SK-N-SH (cell line): ENCODE results near the gene ASTN2. TPM values are rescaled to one million over a fixed set of nuclear protein-coding genes. Genes with fewer than 3 reads are reported as not detected.

Experiments
- CTCF ChIA-PET: fragments of 300-600, 350-600 bp; formaldehyde crosslinking; extraction: SDS; loops from one replicate; lab custom pipeline; 2021; lab: Yijun Ruan, JAX
- POLR2A ChIA-PET: fragments of 350-600 bp; sonication (Branson Sonifier 250); formaldehyde crosslinking; extraction: SDS; loops from one replicate; lab custom pipeline; 2020; ENCODE audit warnings: antibody characterized with exemption, inconsistent platforms; lab: Yijun Ruan, JAX
- DNase-seq: peaks from one replicate; pipeline ENCODE4 v3.0.0; 2012
- H2AFZ ChIP-seq: fragments of 200-600 bp; sonication (generic); 2 replicates; pipeline ENCODE4 v1.8.1; 2016; ENCODE audit warnings: antibody characterized with exemption, mild to moderate bottlenecking, low read depth
- H3F3A ChIP-seq: fragments of 200-600 bp; sonication (generic); replicated peaks from 2 replicates; pipeline ENCODE3; 2016; ENCODE audit warnings: antibody characterized with exemption, mild to moderate bottlenecking; ENCODE audit not compliant: insufficient read depth
- H3K27ac ChIP-seq, 2 experiments: fragments of 200-500 bp in 1 of 2; fragments of 200-600 bp in 1 of 2; sonication (Bioruptor generic) in 1 of 2; sonication (generic), shearing (Covaris generic) in 1 of 2; 2 replicates each; pipeline versions ENCODE4 v1.5.1 to v1.6.1; 2014 to 2016; ENCODE audit warnings: low read depth in 2 of 2, inconsistent platforms in 1 of 2, low read length in 1 of 2, mild to moderate bottlenecking in 1 of 2, mixed read lengths in 1 of 2
- H3K27me3 ChIP-seq: fragments of 200-600 bp; sonication (generic), shearing (Covaris generic); 2 replicates; pipeline ENCODE4 v1.6.1; 2016; ENCODE audit warnings: mixed run types; ENCODE audit not compliant: insufficient read depth
- H3K36me3 ChIP-seq, 2 experiments: fragments of 200-500 bp in 1 of 2; fragments of 200-600 bp in 1 of 2; sonication (Bioruptor generic) in 1 of 2; sonication (generic) in 1 of 2; replicated peaks in 1 of 2; 2 replicates each; pipeline versions ENCODE3 to v1.5.1; 2014 to 2016; ENCODE audit warnings: low read length in 1 of 2, mild to moderate bottlenecking in 1 of 2; ENCODE audit not compliant: insufficient read depth in 2 of 2, control insufficient read depth in 1 of 2
- H3K4me1 ChIP-seq, 2 experiments: fragments of 200-500 bp in 1 of 2; fragments of 200-600 bp in 1 of 2; sonication (Bioruptor generic) in 1 of 2; sonication (generic), shearing (Covaris generic) in 1 of 2; 2 replicates each; pipeline versions ENCODE4 v1.5.1 to v1.6.1; 2014 to 2016; ENCODE audit warnings: low read depth in 1 of 2, low read length in 1 of 2, mixed run types in 1 of 2; ENCODE audit not compliant: insufficient read depth in 2 of 2, control insufficient read depth in 1 of 2
- H3K4me2 ChIP-seq: fragments of 200-600 bp; sonication (generic), shearing (Covaris generic); 2 replicates; pipeline ENCODE4 v1.6.1; 2017; ENCODE audit warnings: mixed run types
- H3K4me3 ChIP-seq, 2 experiments: fragments of 200-500 bp in 1 of 2; fragments of 200-600 bp in 1 of 2; sonication (Bioruptor generic) in 1 of 2; sonication (generic), shearing (Covaris generic) in 1 of 2; 2 replicates each; pipeline versions ENCODE4 v1.5.1 to v1.8.1; 2014 to 2016; ENCODE audit warnings: low read depth in 2 of 2, inconsistent platforms in 1 of 2, low read length in 1 of 2, mild to moderate bottlenecking in 1 of 2, mixed read lengths in 1 of 2, moderate library complexity in 1 of 2
- H3K79me2 ChIP-seq: fragments of 200-600 bp; sonication (generic); 2 replicates; pipeline ENCODE4 v1.8.1; 2017; ENCODE audit warnings: mild to moderate bottlenecking; ENCODE audit not compliant: insufficient read depth
- H3K9ac ChIP-seq: fragments of 200-600 bp; sonication (generic); 2 replicates; pipeline ENCODE4 v1.6.1; 2017; ENCODE audit warnings: mixed run types
- H3K9me2 ChIP-seq: fragments of 200-600 bp; sonication (generic); 2 replicates; pipeline ENCODE4 v1.6.1; 2017; ENCODE audit warnings: mixed run types
- H3K9me3 ChIP-seq: fragments of 200-600 bp; sonication (generic); 2 replicates; pipeline ENCODE4 v1.6.1; 2017; ENCODE audit warnings: mixed run types, mild to moderate bottlenecking, moderate library complexity
- H4K20me1 ChIP-seq: fragments of 200-600 bp; sonication (generic); 2 replicates; pipeline ENCODE4 v1.6.1; 2017; ENCODE audit warnings: mild to moderate bottlenecking, mixed run types; ENCODE audit not compliant: insufficient read depth
- CHD2 ChIP-seq: fragments of 150-350 bp; IDR thresholded peaks from 2 replicates; pipeline ENCODE4 v1.6.1; 2018; ENCODE audit warnings: low read length; ENCODE audit not compliant: partially characterized antibody
- ELF1 ChIP-seq: IDR thresholded peaks from 2 replicates; pipeline ENCODE4 v1.4.0; 2012
- FOSL2 ChIP-seq: IDR thresholded peaks from 2 replicates; pipeline ENCODE4 v1.4.0; 2012; ENCODE audit warnings: low read depth, mild to moderate bottlenecking, moderate library complexity, borderline replicate concordance
- GATA2 ChIP-seq: sonication (generic); formaldehyde crosslinking; IDR thresholded peaks from 2 replicates; pipeline ENCODE4 v1.5.0; 2020; ENCODE audit warnings: mild to moderate bottlenecking, missing genetic modification reagents
- IRF3 ChIP-seq: fragments of 150-350 bp; IDR thresholded peaks from 2 replicates; pipeline ENCODE4 v1.6.1; 2016; ENCODE audit warnings: mild to moderate bottlenecking, low read depth, low read length
- JUND ChIP-seq: IDR thresholded peaks from 2 replicates; pipeline ENCODE4 v1.4.0; 2012
- MAX ChIP-seq: IDR thresholded peaks from 2 replicates; pipeline ENCODE4 v1.4.0; 2012; ENCODE audit warnings: low read depth
- MEF2A ChIP-seq: IDR thresholded peaks from 2 replicates; pipeline ENCODE4 v1.4.0; 2012; ENCODE audit warnings: low read depth, borderline replicate concordance
- MXI1 ChIP-seq: IDR thresholded peaks from 2 replicates; pipeline ENCODE4 v1.6.1; 2012; ENCODE audit warnings: mild to moderate bottlenecking, low read depth, low read length, improper control_type of control experiment
- NFIC ChIP-seq: IDR thresholded peaks from 2 replicates; pipeline ENCODE4 v1.4.0; 2012; ENCODE audit warnings: borderline replicate concordance
- PBX3 ChIP-seq: IDR thresholded peaks from 2 replicates; pipeline ENCODE4; 2012
- POLR2AphosphoS5 ChIP-seq: IDR thresholded peaks from 2 replicates; pipeline ENCODE4 v1.6.1; 2012; ENCODE audit warnings: low read depth, low read length
- REST ChIP-seq: IDR thresholded peaks from 2 replicates; pipeline ENCODE4 v1.6.1; 2012; ENCODE audit warnings: mild to moderate bottlenecking, low read depth, low read length, moderate library complexity
- RXRA ChIP-seq: IDR thresholded peaks from 2 replicates; pipeline ENCODE4 v1.4.0; 2012; ENCODE audit warnings: low read depth, mild to moderate bottlenecking, borderline replicate concordance
- SIN3A ChIP-seq: IDR thresholded peaks from 2 replicates; pipeline ENCODE4 v1.6.1; 2012; ENCODE audit warnings: low read depth, mild to moderate bottlenecking, low read length, moderate library complexity, borderline replicate concordance
- TAF1 ChIP-seq: IDR thresholded peaks from 2 replicates; pipeline ENCODE4 v1.6.1; 2012; ENCODE audit warnings: low read depth, mild to moderate bottlenecking, low read length, moderate library complexity, borderline replicate concordance
- USF2 ChIP-seq: fragments of 150-350 bp; IDR thresholded peaks from 2 replicates; pipeline ENCODE4 v1.6.1; 2017; ENCODE audit warnings: antibody characterized with exemption, low read length, low read depth, borderline replicate concordance
- YY1 ChIP-seq: IDR thresholded peaks from 2 replicates; pipeline ENCODE4 v1.4.0; 2012; ENCODE audit warnings: low read depth, mild to moderate bottlenecking
- ZBTB33 ChIP-seq: IDR thresholded peaks from 2 replicates; pipeline ENCODE4 v1.4.0; 2012; ENCODE audit warnings: low read depth, borderline replicate concordance
- WGBS: methylation state at CpG from one replicate; pipeline ENCODE4 v1.1.6; 2017; ENCODE audit warnings: low lambda C conversion rate; 5-methylcytosine and 5-hydroxymethylcytosine counted together
- polyA plus RNA-seq, 3 experiments: library from polyadenylated mRNA; depleted of rRNA; stranded (reverse); fragments of >200 nt; gene quantifications; 2 replicates each; pipeline ENCODE4 v1.2.3, GENCODE V29; 2012

ASTN2 gene
- polyA plus RNA-seq, 1 of the 3 experiments (the other 2 are of a cell fraction), result 6.6 TPM

GRCh38 chr9:116749176-116749575 is 665.7 kb downstream of the ASTN2 start:
- Histone ChIP-seq H4K20me1 (no peaks in the 10 kb centered on the region), H2AFZ (no peak overlapping the region), H3K4me2 (no peak overlapping the region), H3K9me2 (no peaks in the 10 kb centered on the region), H3K4me1 (peaks cover 0 to 4% of the 10 kb centered on the region in 2 experiments; a peak in 1 of 4 replicates), H3K27ac (no peak overlapping the region), H3K9ac (no peak overlapping the region), H3K4me3 (no peak overlapping the region), H3K27me3 (no peaks in the 10 kb centered on the region), H3K9me3 (no peaks in the 10 kb centered on the region), H3K79me2 (no peaks in the 10 kb centered on the region), H3F3A (no peaks in the 10 kb centered on the region), H3K36me3 (no peaks in the 10 kb centered on the region)
- ChIA-PET POLR2A (no interaction called here), CTCF (interaction anchor here (1.1 to 4.0 kb wide), 3 partner anchors 9 to 111 kb away, joined by 4 to 24 read pairs (median 4); no protein-coding TSS in a partner anchor)
- 69% methylated on average over 3 of the region's 3 CpGs for WGBS
- TF ChIP-seq MAX (no peak), PBX3 (no peak), TAF1 (no peak), ZBTB33 (no peak), YY1 (no peak), GATA2 (CRISPR knock-in tag) (no peak), REST (no peak), ELF1 (no peak), CHD2 (no peak), FOSL2 (no peak), IRF3 (no peak), MXI1 (no peak), JUND (no peak), SIN3A (no peak), RXRA (no peak), USF2 (no peak), POLR2AphosphoS5 (no peak), NFIC (no peak), MEF2A (no peak)
- no peak for DNase-seq
